ENCODE measurements around the gene UQCC2.

UQCC2 gene

GRCh38 chr6:33675968-33676367 is 35.5 kb downstream of the UQCC2 start:
- DNase-seq (ENCODE audit: low read depth in 1 of 2, low spot score in 1 of 2): no peak
- TF ChIP-seq, protein P1, sequence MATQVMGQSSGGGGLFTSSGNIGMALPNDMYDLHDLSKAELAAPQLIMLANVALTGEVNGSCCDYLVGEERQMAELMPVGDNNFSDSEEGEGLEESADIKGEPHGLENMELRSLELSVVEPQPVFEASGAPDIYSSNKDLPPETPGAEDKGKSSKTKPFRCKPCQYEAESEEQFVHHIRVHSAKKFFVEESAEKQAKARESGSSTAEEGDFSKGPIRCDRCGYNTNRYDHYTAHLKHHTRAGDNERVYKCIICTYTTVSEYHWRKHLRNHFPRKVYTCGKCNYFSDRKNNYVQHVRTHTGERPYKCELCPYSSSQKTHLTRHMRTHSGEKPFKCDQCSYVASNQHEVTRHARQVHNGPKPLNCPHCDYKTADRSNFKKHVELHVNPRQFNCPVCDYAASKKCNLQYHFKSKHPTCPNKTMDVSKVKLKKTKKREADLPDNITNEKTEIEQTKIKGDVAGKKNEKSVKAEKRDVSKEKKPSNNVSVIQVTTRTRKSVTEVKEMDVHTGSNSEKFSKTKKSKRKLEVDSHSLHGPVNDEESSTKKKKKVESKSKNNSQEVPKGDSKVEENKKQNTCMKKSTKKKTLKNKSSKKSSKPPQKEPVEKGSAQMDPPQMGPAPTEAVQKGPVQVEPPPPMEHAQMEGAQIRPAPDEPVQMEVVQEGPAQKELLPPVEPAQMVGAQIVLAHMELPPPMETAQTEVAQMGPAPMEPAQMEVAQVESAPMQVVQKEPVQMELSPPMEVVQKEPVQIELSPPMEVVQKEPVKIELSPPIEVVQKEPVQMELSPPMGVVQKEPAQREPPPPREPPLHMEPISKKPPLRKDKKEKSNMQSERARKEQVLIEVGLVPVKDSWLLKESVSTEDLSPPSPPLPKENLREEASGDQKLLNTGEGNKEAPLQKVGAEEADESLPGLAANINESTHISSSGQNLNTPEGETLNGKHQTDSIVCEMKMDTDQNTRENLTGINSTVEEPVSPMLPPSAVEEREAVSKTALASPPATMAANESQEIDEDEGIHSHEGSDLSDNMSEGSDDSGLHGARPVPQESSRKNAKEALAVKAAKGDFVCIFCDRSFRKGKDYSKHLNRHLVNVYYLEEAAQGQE (IDR thresholded peaks at IDR 0.05; ENCODE audit: insufficient replicate concordance, low read depth): no peak
- TF ChIP-seq GABPA (IDR thresholded peaks at IDR 0.05; ENCODE audit: low read depth): no peak
- Histone ChIP-seq H3K27me3 (ENCODE audit: insufficient read depth, poor library complexity, severe bottlenecking) (no peaks in the 10 kb centered on the region), H3K4me3 (replicated peaks; ENCODE audit: insufficient read depth, low read length) (no peak overlapping the region), H3K27ac (replicated peaks) (no peak overlapping the region)

DNA sequence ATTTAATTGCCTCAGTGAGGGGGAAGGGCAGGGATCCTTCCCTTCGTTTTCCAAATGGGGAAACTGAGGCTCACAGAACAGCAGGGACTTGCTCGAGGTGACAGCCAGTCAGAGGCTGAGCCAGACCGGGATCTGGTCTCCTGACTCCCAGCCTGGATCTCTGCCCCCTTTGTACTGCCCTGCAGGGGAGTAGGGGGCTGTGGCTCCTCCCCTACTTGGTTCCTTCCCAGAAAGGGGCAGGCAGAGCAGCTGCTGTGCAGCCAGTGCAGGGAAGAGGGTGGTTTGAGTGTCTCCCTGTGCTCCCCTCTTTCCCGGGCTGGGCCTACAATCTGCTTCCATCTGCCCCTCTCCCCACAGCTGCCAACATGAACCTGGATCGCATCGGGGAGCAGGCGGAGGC is 37.6 kb downstream of the UQCC2 start:
- no peak for DNase-seq (ENCODE audit: low read depth in 1 of 2, low spot score in 1 of 2)
- TF ChIP-seq CTCF (IDR thresholded peaks at IDR 0.05; ENCODE audit: insufficient read depth, low read length): no peak
- H3K27me3 ChIP-seq (ENCODE audit: insufficient read depth, poor library complexity, severe bottlenecking): no peaks in the 10 kb centered on the region
- H3K4me3 ChIP-seq (replicated peaks; ENCODE audit: insufficient read depth, low read length): no peak overlapping the region
- H3K27ac ChIP-seq (replicated peaks): no peak overlapping the region

GRCh38 chr6:33672808-33673207 is 38.7 kb downstream of the UQCC2 start:
- DNase-seq (ENCODE audit: low read depth in 1 of 2, low spot score in 1 of 2): peak; percentile 41 to 51
- Histone ChIP-seq H3K4me3 (replicated peaks; ENCODE audit: insufficient read depth, low read length) (no peak overlapping the region), H3K27ac (replicated peaks) (no peak overlapping the region), H3K27me3 (ENCODE audit: insufficient read depth, poor library complexity, severe bottlenecking) (no peaks in the 10 kb centered on the region)
- TF ChIP-seq POLR2AphosphoS5 (IDR thresholded peaks at IDR 0.05; ENCODE audit: low read depth) (no peak), SPI1 (IDR thresholded peaks at IDR 0.05; ENCODE audit: borderline replicate concordance, low read depth) (no peak), CTCF (IDR thresholded peaks at IDR 0.05; ENCODE audit: insufficient read depth, low read length) (peak; percentile 23), GABPA (IDR thresholded peaks at IDR 0.05; ENCODE audit: low read depth) (no peak)
- TF ChIP-seq, protein P1 (IDR thresholded peaks at IDR 0.05; ENCODE audit: insufficient replicate concordance, low read depth): no peak

GRCh38 chr6:33671744-33672072 is 39.8 kb downstream of the UQCC2 start:
- DNase-seq (ENCODE audit: low read depth in 1 of 2, low spot score in 1 of 2): no peak
- H3K27me3 ChIP-seq (ENCODE audit: insufficient read depth, poor library complexity, severe bottlenecking): no peaks in the 10 kb centered on the region
- no peak for TF ChIP-seq POLR2AphosphoS5 (IDR thresholded peaks at IDR 0.05; ENCODE audit: low read depth)
- no peak for TF ChIP-seq CTCF (IDR thresholded peaks at IDR 0.05; ENCODE audit: insufficient read depth, low read length)
- no peak for TF ChIP-seq GABPA (IDR thresholded peaks at IDR 0.05; ENCODE audit: low read depth)
- TF ChIP-seq SPI1 (IDR thresholded peaks at IDR 0.05; ENCODE audit: borderline replicate concordance, low read depth): no peak
- TF ChIP-seq, protein P1 (IDR thresholded peaks at IDR 0.05; ENCODE audit: insufficient replicate concordance, low read depth): no peak
- no peak overlapping the region for H3K27ac ChIP-seq (replicated peaks)
- H3K4me3 ChIP-seq (replicated peaks; ENCODE audit: insufficient read depth, low read length): no peak overlapping the region

Measured in HL-60 (cell line).